HFFc6 (cell line): ENCODE measurements around the gene GPC1. TPM values are rescaled to one million over a fixed set of nuclear protein-coding genes. Genes with fewer than 3 reads are reported as not detected.

Source experiments
- DNase-seq: peaks from one replicate; pipeline ENCODE4 v3.0.0-alpha.2; 2018
- H3K27ac Mint-ChIP-seq: 2 replicates; pipeline ENCODE4 v1.8.0; 2020; ENCODE audit warnings: mild to moderate bottlenecking, mixed read lengths
- H3K27me3 Mint-ChIP-seq: 2 replicates; pipeline ENCODE4 v1.8.0; 2021; ENCODE audit warnings: mild to moderate bottlenecking, moderate library complexity, mixed read lengths; ENCODE audit not compliant: insufficient read depth
- H3K36me3 Mint-ChIP-seq: 2 replicates; pipeline ENCODE4 v1.8.0; 2021; ENCODE audit warnings: low read depth, mixed read lengths
- H3K4me1 Mint-ChIP-seq: 2 replicates; pipeline ENCODE4 v1.8.0; 2020; ENCODE audit warnings: low read depth, mixed read lengths
- H3K4me3 Mint-ChIP-seq: 2 replicates; pipeline ENCODE4 v1.8.0; 2020; ENCODE audit warnings: mild to moderate bottlenecking, moderate library complexity, mixed read lengths
- H3K9me3 Mint-ChIP-seq: 2 replicates; pipeline ENCODE4 v1.8.0; 2020; ENCODE audit warnings: mild to moderate bottlenecking, mixed read lengths
- total RNA-seq, 6 experiments: library from RNA; stranded (reverse); fragmentation: NEBNext Ultra II Directional; extraction: Animal tissue kit (Norgen Biotek cat#: 25700); gene quantifications; 2 replicates in 1 of 6; 3 replicates in 5 of 6; pipeline ENCODE4 v1.2.3, GENCODE V29; 2021
- TF ChIP-seq, protein P1 (sequence below): fragments of 200-600 bp; sonication (generic); IDR thresholded peaks from 2 replicates; pipeline ENCODE4 v1.5.0; 2021; ENCODE audit warnings: antibody characterized with exemption, mild to moderate bottlenecking

The GPC1 gene
- total RNA-seq, 6 experiments from 2014 or later, result 315 to 403 (median 350) TPM

DNA sequence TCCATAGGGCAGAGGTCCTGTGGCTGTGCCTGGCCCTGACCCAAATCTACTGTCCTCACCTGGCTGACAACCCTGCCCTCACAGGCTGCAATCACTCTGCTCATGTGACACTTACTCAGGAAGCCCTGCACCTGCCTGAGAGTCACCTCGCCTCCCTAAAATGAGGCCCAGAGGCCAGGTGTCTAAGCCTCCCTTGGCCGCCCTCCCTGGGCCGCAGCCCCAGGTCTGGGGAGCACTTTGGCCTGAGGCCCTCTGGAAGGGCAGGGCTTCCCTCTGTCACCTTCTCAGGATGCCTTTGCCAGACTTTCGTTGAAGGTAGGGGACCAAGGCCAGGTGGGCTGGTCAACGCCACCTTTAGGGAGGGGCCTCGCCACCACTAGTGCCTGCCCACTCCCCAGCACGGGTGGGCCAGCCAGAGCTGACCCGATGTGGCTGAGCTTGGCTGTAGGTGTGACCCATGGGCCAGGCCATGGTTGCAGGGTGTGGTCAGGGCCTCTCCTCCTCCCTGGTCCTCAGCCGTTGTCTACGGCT lies 6.1 kb upstream of the GPC1 start:
- Mint-ChIP-seq H3K4me1 (peaks cover 47% of the 10 kb centered on the region), H3K4me3 (no peak overlapping the region), H3K27me3 (peaks cover 2% of the 10 kb centered on the region), H3K36me3 (no peaks in the 10 kb centered on the region), H3K27ac (no peak overlapping the region), H3K9me3 (peaks cover 13% of the 10 kb centered on the region; the same call in 1 of the 2 replicates)
- DNase-seq, result no peak
- TF ChIP-seq, protein P1, sequence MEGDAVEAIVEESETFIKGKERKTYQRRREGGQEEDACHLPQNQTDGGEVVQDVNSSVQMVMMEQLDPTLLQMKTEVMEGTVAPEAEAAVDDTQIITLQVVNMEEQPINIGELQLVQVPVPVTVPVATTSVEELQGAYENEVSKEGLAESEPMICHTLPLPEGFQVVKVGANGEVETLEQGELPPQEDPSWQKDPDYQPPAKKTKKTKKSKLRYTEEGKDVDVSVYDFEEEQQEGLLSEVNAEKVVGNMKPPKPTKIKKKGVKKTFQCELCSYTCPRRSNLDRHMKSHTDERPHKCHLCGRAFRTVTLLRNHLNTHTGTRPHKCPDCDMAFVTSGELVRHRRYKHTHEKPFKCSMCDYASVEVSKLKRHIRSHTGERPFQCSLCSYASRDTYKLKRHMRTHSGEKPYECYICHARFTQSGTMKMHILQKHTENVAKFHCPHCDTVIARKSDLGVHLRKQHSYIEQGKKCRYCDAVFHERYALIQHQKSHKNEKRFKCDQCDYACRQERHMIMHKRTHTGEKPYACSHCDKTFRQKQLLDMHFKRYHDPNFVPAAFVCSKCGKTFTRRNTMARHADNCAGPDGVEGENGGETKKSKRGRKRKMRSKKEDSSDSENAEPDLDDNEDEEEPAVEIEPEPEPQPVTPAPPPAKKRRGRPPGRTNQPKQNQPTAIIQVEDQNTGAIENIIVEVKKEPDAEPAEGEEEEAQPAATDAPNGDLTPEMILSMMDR, result no peak

DNA sequence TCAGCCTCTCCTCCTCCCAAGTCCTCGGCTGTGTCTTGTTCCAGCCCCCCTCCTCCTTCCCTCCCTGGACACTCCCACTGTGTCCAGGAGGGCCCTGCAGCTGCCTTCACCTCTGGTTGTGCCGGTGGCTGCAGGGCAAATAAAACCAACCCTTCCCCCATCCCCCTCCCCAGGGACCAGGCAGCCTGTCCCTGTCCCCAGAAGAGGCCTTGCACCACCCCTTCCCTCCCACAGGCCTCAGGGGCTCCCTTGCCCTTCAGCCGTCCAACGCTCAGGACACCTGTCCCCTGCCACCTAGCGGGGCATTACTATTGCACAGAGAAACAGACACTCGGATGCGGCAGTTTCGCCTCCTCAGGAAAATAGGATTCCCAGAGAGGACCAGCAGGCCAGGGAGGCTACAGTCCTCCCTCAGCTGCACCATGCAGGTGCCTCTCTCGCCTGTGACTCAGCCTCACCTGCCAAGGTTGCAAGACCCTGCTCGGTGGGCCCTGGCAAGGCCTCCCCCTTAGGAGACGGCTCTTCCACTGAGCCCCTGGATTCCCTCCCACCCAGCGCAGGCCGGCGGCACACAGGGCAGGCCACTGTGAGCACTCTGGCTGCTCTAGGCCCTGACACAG lies 5.5 kb upstream of the GPC1 start:
- TF ChIP-seq, protein P1, result no peak
- Mint-ChIP-seq H3K36me3 (no peaks in the 10 kb centered on the region), H3K4me3 (no peak overlapping the region), H3K9me3 (peaks cover 13% of the 10 kb centered on the region; the same call in 1 of the 2 replicates), H3K4me1 (peaks cover 50% of the 10 kb centered on the region), H3K27ac (no peak overlapping the region), H3K27me3 (peaks cover 2% of the 10 kb centered on the region)
- DNase-seq, result no peak

DNA sequence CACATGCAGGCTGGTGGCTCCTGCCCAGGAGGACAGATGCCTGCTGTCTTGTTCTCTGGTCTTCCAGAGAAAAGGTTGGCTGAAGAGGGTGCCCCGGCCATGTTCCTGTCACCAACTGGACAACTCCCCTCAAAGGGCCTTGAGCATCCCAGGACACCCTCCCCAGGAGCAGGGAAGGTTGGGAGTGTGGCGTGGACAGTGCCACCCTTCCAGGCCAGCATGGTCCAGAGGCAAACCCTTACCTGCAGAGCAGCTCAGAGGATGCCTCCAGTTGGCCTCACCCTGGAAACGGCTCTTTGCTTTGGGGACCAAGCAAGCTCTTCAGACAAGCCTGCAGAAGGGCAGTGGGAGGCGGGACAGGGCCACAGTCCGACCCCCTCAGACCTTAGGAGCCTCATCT lies 4.9 kb upstream of the GPC1 start:
- Mint-ChIP-seq H3K36me3 (no peaks in the 10 kb centered on the region), H3K4me3 (no peak overlapping the region), H3K27ac (no peak overlapping the region), H3K4me1 (peaks cover 50% of the 10 kb centered on the region), H3K27me3 (peaks cover 2% of the 10 kb centered on the region), H3K9me3 (peaks cover 9% of the 10 kb centered on the region; the same call in 1 of the 2 replicates)
- TF ChIP-seq, protein P1, result no peak
- no peak for DNase-seq

DNA sequence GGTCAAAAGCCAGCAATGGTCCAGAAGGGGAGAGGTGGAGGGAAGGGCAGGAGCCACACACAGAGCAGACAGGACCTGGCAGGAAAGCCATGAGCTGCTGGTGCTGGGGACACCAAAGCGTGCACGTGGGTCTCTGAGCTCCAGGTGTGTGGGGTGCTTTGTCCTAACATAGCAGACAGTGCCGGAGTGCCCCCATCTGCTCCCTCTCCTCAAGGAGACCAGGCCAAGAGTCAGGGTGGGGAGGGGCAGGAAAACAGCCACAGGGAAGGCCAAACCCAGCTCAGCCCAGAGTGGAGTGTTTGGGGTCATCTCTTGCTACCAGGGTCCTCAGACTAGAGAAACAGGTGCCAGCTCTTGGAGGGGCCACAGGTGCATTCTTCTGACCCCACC lies 4.2 kb upstream of the GPC1 start:
- no peaks in the 10 kb centered on the region for H3K36me3 Mint-ChIP-seq
- TF ChIP-seq, protein P1, result no peak
- peaks cover 2% of the 10 kb centered on the region for H3K27me3 Mint-ChIP-seq
- H3K4me1 Mint-ChIP-seq, result peaks cover 50% of the 10 kb centered on the region
- no peak for DNase-seq
- H3K9me3 Mint-ChIP-seq, result peaks cover 2% of the 10 kb centered on the region; the same call in 1 of the 2 replicates
- no peak overlapping the region for H3K4me3 Mint-ChIP-seq
- H3K27ac Mint-ChIP-seq, result no peak overlapping the region

DNA sequence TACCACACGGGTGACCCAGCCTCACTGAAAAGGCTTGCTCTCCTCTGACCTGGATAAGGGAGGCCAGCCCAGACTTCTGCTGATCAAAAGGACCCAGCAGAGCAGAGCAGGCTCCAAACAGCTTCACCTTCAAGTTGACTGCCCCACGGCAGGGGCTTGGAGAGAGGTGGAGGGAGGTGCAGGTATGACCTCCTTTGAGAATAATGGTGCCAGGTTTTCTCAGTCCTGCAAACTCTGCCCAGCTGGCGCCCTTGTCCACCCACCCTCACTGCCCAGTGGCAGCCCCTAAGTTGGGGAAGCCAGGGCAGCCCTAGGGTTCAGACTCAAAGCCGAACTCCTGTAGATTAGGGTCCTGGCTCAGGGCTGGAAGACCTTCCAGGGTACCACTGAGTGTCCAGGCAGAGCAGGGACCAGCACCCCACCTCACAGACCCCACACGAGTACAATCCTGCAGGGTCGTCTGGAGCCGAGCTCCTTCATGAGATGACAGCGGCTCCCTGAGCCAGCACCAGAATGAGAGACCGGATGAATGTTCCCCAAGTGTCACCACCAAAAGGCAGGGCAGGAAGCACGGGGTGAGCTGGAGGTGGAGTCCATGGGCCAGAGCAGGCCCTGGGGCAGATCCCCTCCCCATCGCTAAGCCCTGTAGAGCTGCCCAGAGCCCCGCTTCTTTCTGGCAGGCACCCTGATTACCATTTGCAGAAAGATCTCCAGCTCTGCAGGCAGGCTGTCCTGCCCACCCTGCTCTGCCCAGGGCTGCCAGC lies 3.6 kb upstream of the GPC1 start:
- DNase-seq, result no peak
- H3K27ac Mint-ChIP-seq, result peak overlapping the region; percentile 24; the same call in 1 of the 2 replicates
- no peaks in the 10 kb centered on the region for H3K9me3 Mint-ChIP-seq
- H3K27me3 Mint-ChIP-seq, result peaks cover 2% of the 10 kb centered on the region; the same call in 1 of the 2 replicates
- no peak overlapping the region for H3K4me3 Mint-ChIP-seq
- no peaks in the 10 kb centered on the region for H3K36me3 Mint-ChIP-seq
- H3K4me1 Mint-ChIP-seq, result peaks cover 45% of the 10 kb centered on the region
- TF ChIP-seq, protein P1, result no peak
